ENCODE measurements around the gene LYSMD4. TPM values are rescaled to one million over a fixed set of nuclear protein-coding genes. Genes with fewer than 3 reads are reported as not detected.

The LYSMD4 gene
- total RNA-seq, 1 donor from 2014 or later = 11.7 TPM

DNA sequence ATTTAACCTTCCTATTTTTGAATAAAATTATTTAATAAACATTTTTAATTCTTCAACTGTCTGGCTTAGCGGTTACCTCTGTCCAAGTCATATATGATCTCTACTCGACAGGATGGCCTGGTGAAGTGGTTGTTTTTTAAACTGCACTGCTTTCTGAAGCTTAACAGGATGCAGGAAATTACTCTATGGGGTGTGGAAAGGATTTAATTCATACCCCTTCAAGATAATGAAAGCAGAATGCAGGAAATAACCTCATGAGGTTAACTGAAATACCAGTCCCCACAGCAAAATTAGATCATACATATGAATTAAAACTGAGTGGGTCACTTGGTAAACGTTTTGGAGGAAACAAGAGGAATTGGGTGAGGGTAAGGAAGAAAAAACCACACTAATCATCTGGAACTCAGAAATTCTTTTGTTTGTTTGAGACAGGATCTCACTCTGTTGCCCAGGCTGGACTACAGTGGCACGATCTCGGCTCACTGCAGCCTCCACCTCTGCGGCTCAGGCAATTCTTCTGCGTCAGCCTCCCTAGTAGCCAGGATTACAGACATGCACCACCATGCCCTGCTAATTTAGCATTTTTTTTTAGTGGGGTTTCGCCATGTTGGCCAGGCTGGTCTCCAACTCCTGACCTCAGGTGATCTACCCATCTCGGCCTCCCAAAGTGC, 50.1 kb downstream of the LYSMD4 start:
- Mint-ChIP-seq H3K9me3 (peaks cover 30% of the 10 kb centered on the region), H3K27me3 (ENCODE audit: insufficient read depth, low read depth) (no peaks in the 10 kb centered on the region), H3K4me1 (no peaks in the 10 kb centered on the region), H3K4me3 (no peak overlapping the region), H3K27ac (no peak overlapping the region), H3K36me3 (peaks cover 61% of the 10 kb centered on the region)
- no peak for DNase-seq (ENCODE audit: low spot score)
- H3K4me3 ChIP-seq = no peak overlapping the region
- no peak overlapping the region for H3K4me2 ChIP-seq
- no peak overlapping the region for H3K9ac ChIP-seq
- no peaks in the 10 kb centered on the region for H3K4me1 ChIP-seq
- peaks cover 6% of the 10 kb centered on the region for H3K79me2 ChIP-seq (ENCODE audit: low read depth)
- peaks cover 14% of the 10 kb centered on the region for H3K9me3 ChIP-seq (ENCODE audit: low read depth)
- H2AFZ ChIP-seq (replicated peaks) = no peak overlapping the region
- H4K20me1 ChIP-seq (ENCODE audit: low read depth) = no peaks in the 10 kb centered on the region
- no peak for TF ChIP-seq EZH2phosphoT487 (IDR thresholded peaks at IDR 0.05)
- TF ChIP-seq, protein P1, sequence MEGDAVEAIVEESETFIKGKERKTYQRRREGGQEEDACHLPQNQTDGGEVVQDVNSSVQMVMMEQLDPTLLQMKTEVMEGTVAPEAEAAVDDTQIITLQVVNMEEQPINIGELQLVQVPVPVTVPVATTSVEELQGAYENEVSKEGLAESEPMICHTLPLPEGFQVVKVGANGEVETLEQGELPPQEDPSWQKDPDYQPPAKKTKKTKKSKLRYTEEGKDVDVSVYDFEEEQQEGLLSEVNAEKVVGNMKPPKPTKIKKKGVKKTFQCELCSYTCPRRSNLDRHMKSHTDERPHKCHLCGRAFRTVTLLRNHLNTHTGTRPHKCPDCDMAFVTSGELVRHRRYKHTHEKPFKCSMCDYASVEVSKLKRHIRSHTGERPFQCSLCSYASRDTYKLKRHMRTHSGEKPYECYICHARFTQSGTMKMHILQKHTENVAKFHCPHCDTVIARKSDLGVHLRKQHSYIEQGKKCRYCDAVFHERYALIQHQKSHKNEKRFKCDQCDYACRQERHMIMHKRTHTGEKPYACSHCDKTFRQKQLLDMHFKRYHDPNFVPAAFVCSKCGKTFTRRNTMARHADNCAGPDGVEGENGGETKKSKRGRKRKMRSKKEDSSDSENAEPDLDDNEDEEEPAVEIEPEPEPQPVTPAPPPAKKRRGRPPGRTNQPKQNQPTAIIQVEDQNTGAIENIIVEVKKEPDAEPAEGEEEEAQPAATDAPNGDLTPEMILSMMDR (IDR thresholded peaks at IDR 0.05) = no peak
- TF ChIP-seq EZH2 (IDR thresholded peaks at IDR 0.05) = no peak
- H3K27ac ChIP-seq = no peak overlapping the region
- H3K36me3 ChIP-seq = peaks cover 11% of the 10 kb centered on the region
- H3K27me3 ChIP-seq = no peaks in the 10 kb centered on the region
- no peaks in the 10 kb centered on the region for H3F3A ChIP-seq (ENCODE audit: low read depth)

GRCh38 chr15:99682455-99682854, 50.8 kb downstream of the LYSMD4 start:
- H3K4me2 ChIP-seq = no peak overlapping the region

DNA sequence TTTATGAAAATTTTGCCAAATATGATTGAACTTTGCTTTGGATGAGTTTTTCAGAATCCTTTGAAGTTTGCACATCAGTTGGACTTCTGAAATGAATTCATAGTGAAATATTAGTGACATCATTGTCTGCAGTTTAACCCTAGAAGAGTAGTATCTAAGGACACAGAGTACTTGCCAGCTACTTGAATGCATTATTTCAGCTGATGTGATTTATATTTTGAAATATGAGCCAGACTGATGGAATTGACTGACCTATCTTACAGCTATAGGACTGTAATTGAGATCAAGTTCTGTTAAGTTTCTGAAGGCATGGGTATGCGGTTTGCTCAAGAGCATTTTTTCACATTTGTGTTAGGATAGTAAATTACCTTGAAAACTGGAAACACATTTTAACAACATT, 51.2 kb downstream of the LYSMD4 start:
- no peaks in the 10 kb centered on the region for H3F3A ChIP-seq (ENCODE audit: low read depth)
- no peak overlapping the region for H3K9ac ChIP-seq
- H3K4me1 ChIP-seq = no peaks in the 10 kb centered on the region
- Mint-ChIP-seq H3K27ac (no peak overlapping the region), H3K9me3 (peaks cover 28% of the 10 kb centered on the region), H3K4me3 (no peak overlapping the region), H3K36me3 (peaks cover 59% of the 10 kb centered on the region), H3K4me1 (no peaks in the 10 kb centered on the region), H3K27me3 (ENCODE audit: insufficient read depth, low read depth) (no peaks in the 10 kb centered on the region)
- H2AFZ ChIP-seq (replicated peaks) = no peak overlapping the region
- H4K20me1 ChIP-seq (ENCODE audit: low read depth) = no peaks in the 10 kb centered on the region
- H3K36me3 ChIP-seq = peaks cover 9% of the 10 kb centered on the region
- H3K27ac ChIP-seq = no peak overlapping the region
- TF ChIP-seq EZH2 (IDR thresholded peaks at IDR 0.05) (no peak), EZH2phosphoT487 (IDR thresholded peaks at IDR 0.05) (no peak)
- TF ChIP-seq, protein P1 (IDR thresholded peaks at IDR 0.05) = no peak
- no peak for DNase-seq (ENCODE audit: low spot score)
- H3K9me3 ChIP-seq (ENCODE audit: low read depth) = peaks cover 14% of the 10 kb centered on the region
- H3K27me3 ChIP-seq = no peaks in the 10 kb centered on the region
- peaks cover 6% of the 10 kb centered on the region for H3K79me2 ChIP-seq (ENCODE audit: low read depth)
- no peak overlapping the region for H3K4me2 ChIP-seq
- H3K4me3 ChIP-seq = no peak overlapping the region

More at GRCh38 chr15:99682455-99682854, 50.8 kb downstream of the LYSMD4 start:
- H3K9ac ChIP-seq = no peak overlapping the region
- Mint-ChIP-seq H3K27ac (no peak overlapping the region), H3K9me3 (peaks cover 29% of the 10 kb centered on the region), H3K4me1 (no peaks in the 10 kb centered on the region), H3K36me3 (peaks cover 56% of the 10 kb centered on the region), H3K4me3 (no peak overlapping the region), H3K27me3 (ENCODE audit: insufficient read depth, low read depth) (no peaks in the 10 kb centered on the region)
- no peak overlapping the region for H2AFZ ChIP-seq (replicated peaks)
- H3K9me3 ChIP-seq (ENCODE audit: low read depth) = peaks cover 14% of the 10 kb centered on the region
- peaks cover 10% of the 10 kb centered on the region for H3K36me3 ChIP-seq
- no peaks in the 10 kb centered on the region for H3K27me3 ChIP-seq
- H4K20me1 ChIP-seq (ENCODE audit: low read depth) = no peaks in the 10 kb centered on the region
- TF ChIP-seq EZH2phosphoT487 (IDR thresholded peaks at IDR 0.05) = no peak
- TF ChIP-seq EZH2 (IDR thresholded peaks at IDR 0.05) = no peak
- TF ChIP-seq, protein P1 (IDR thresholded peaks at IDR 0.05) = no peak
- no peak overlapping the region for H3K4me3 ChIP-seq
- H3F3A ChIP-seq (ENCODE audit: low read depth) = no peaks in the 10 kb centered on the region
- H3K79me2 ChIP-seq (ENCODE audit: low read depth) = peaks cover 6% of the 10 kb centered on the region
- no peak overlapping the region for H3K27ac ChIP-seq
- no peak for DNase-seq (ENCODE audit: low spot score)
- no peaks in the 10 kb centered on the region for H3K4me1 ChIP-seq
